B cell (primary cell): ENCODE data around the gene CENPB.

Experiments
- EZH2 ChIP-seq: IDR thresholded peaks from 2 replicates; pipeline ENCODE4 v1.6.1; 2012; ENCODE audit warnings: borderline replicate concordance, low read depth, mild to moderate bottlenecking, moderate library complexity, low read length; ENCODE audit not compliant: insufficient read depth, poor library complexity, severe bottlenecking
- TF ChIP-seq, protein P1 (sequence below): fragments of 200-600 bp; IDR thresholded peaks from one replicate; pipeline ENCODE4 v1.8.0; 2022; ENCODE audit warnings: antibody characterized with exemption, mild to moderate bottlenecking

DNA sequence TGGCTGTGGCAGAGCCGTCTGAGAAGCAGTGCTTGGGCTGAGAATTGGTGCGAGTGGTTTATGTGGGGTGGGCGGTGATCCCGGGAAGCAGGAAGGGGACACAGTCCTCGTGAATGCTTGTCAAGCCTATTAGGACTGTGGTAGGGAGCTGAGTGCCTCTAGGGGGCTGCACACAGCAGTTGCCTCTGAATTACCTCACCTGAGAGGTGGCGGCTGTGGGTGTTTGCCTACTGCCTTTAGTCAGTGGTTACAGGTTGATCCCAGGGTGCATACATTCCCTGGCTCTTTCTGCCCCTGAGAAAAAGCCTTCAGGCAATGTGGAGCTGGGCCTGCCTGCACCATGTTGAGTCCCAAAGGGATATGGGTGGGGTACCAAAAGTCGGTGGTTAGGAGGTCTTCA, 39.0 kb upstream of the CENPB start:
- TF ChIP-seq, protein P1, sequence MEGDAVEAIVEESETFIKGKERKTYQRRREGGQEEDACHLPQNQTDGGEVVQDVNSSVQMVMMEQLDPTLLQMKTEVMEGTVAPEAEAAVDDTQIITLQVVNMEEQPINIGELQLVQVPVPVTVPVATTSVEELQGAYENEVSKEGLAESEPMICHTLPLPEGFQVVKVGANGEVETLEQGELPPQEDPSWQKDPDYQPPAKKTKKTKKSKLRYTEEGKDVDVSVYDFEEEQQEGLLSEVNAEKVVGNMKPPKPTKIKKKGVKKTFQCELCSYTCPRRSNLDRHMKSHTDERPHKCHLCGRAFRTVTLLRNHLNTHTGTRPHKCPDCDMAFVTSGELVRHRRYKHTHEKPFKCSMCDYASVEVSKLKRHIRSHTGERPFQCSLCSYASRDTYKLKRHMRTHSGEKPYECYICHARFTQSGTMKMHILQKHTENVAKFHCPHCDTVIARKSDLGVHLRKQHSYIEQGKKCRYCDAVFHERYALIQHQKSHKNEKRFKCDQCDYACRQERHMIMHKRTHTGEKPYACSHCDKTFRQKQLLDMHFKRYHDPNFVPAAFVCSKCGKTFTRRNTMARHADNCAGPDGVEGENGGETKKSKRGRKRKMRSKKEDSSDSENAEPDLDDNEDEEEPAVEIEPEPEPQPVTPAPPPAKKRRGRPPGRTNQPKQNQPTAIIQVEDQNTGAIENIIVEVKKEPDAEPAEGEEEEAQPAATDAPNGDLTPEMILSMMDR, result no peak
- TF ChIP-seq EZH2, result no peak
